ENCODE data around the gene KANSL1.

The KANSL1 gene

DNA sequence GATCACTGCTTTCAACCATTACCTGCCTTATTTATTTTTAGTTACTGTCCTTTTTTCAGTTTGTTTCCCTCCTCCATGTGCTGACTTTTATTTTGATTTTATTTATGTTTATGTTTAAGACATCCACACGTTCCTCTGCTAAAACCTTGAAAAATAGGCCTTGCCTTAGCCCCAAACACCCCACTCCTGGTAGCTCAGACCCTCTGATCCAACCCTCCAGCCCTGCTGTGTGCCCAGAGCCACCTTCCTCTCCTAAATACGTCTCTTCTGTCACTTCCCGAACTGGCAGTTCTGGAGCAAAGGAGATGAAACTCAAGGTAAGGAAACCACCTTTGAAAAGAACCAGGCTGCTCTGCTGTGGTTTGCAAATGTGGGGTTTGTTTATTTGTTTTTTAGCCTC, 203.5 kb downstream of the KANSL1 start:
- Histone ChIP-seq H3K27ac (ENCODE audit: poor library complexity, severe bottlenecking) (no peak overlapping the region), H3K4me1 (ENCODE audit: insufficient read depth, poor library complexity, severe bottlenecking) (no peaks in the 10 kb centered on the region), H3K4me3 (ENCODE audit: severe bottlenecking) (no peak overlapping the region), H3K27me3 (ENCODE audit: insufficient read depth, poor library complexity, severe bottlenecking) (no peaks in the 10 kb centered on the region), H3K9me3 (ENCODE audit: severe bottlenecking) (no peaks in the 10 kb centered on the region), H3K36me3 (ENCODE audit: low read depth) (no peaks in the 10 kb centered on the region)
- TF ChIP-seq, protein P1, sequence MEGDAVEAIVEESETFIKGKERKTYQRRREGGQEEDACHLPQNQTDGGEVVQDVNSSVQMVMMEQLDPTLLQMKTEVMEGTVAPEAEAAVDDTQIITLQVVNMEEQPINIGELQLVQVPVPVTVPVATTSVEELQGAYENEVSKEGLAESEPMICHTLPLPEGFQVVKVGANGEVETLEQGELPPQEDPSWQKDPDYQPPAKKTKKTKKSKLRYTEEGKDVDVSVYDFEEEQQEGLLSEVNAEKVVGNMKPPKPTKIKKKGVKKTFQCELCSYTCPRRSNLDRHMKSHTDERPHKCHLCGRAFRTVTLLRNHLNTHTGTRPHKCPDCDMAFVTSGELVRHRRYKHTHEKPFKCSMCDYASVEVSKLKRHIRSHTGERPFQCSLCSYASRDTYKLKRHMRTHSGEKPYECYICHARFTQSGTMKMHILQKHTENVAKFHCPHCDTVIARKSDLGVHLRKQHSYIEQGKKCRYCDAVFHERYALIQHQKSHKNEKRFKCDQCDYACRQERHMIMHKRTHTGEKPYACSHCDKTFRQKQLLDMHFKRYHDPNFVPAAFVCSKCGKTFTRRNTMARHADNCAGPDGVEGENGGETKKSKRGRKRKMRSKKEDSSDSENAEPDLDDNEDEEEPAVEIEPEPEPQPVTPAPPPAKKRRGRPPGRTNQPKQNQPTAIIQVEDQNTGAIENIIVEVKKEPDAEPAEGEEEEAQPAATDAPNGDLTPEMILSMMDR (IDR thresholded peaks at IDR 0.05; ENCODE audit: poor library complexity, severe bottlenecking) = no peak
- DNase-seq (ENCODE audit: low spot score) (no peak), ATAC-seq (ENCODE audit: low read depth) (no peak)

DNA sequence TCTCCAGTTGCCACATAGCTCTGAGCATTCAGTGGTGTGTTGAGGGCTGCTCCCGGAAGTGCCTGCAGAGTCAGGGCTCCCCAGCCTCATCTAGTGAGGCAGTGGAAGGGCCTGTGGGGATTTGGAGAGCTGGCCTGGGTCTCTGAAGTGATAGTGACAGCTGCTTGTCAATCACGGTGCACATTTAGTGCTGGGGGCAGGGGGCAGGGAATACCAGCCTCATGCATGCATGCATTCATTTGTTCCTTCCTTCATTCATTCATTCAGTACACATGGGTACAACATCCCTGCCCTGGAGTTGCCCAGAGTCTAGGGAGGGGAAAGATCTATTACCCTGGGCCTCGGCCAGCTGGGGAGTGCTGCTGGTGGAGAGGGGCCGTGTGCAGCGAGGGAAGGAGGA, 205.5 kb downstream of the KANSL1 start:
- DNase-seq (ENCODE audit: low spot score) (no peak), ATAC-seq (ENCODE audit: low read depth) (no peak)
- Histone ChIP-seq H3K4me1 (ENCODE audit: insufficient read depth, poor library complexity, severe bottlenecking) (no peaks in the 10 kb centered on the region), H3K27me3 (ENCODE audit: insufficient read depth, poor library complexity, severe bottlenecking) (no peaks in the 10 kb centered on the region), H3K36me3 (ENCODE audit: low read depth) (no peaks in the 10 kb centered on the region), H3K4me3 (ENCODE audit: severe bottlenecking) (no peak overlapping the region), H3K9me3 (ENCODE audit: severe bottlenecking) (no peaks in the 10 kb centered on the region), H3K27ac (ENCODE audit: poor library complexity, severe bottlenecking) (no peak overlapping the region)
- TF ChIP-seq, protein P1 (IDR thresholded peaks at IDR 0.05; ENCODE audit: poor library complexity, severe bottlenecking) = no peak

DNA sequence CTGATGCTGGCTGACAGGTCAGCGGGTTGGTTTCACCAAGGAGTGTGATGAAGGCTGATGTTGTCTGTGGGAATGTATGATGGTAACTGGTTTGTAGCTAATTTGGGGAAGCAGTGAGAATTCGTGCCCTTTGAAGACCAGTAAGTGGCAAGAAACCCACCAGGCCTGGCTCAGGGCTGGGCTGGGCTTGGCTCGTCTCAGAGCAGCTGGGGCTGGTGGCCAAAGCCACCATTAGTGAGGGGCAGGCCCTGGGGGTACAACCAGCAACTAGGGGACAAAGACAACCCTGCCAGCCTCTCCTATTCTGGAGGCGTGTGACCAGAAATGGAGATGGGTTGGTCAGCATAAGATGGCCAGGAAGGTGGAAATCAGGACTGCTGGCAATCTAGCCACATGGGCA, 207.2 kb downstream of the KANSL1 start:
- Histone ChIP-seq H3K27ac (ENCODE audit: poor library complexity, severe bottlenecking) (no peak overlapping the region), H3K36me3 (ENCODE audit: low read depth) (no peaks in the 10 kb centered on the region), H3K4me3 (ENCODE audit: severe bottlenecking) (no peak overlapping the region), H3K9me3 (ENCODE audit: severe bottlenecking) (no peaks in the 10 kb centered on the region), H3K4me1 (ENCODE audit: insufficient read depth, poor library complexity, severe bottlenecking) (no peaks in the 10 kb centered on the region), H3K27me3 (ENCODE audit: insufficient read depth, poor library complexity, severe bottlenecking) (no peaks in the 10 kb centered on the region)
- DNase-seq (ENCODE audit: low spot score) (no peak), ATAC-seq (ENCODE audit: low read depth) (no peak)
- TF ChIP-seq, protein P1 (IDR thresholded peaks at IDR 0.05; ENCODE audit: poor library complexity, severe bottlenecking) = no peak

DNA sequence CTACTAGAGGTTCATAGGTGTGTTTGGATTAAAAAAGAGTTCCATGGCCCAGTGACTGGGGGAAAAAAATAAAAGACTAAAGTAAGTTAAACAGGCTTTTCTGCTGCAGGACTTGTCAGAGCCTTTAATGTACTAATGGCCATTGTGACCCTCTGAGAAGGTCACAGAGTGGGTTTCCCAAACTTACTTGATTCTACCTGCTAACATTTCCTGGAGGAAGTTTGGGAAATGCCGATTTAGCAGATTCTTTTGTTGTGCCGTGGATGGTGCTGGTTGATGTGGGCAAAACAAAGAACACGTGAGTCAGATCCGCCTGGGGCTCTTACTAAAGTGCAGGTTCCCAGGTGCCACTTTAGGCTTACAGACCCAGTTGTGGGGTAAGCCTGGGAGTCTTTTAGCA, 207.8 kb downstream of the KANSL1 start:
- no peaks in the 10 kb centered on the region for H3K27me3 ChIP-seq (ENCODE audit: insufficient read depth, poor library complexity, severe bottlenecking)
- H3K4me3 ChIP-seq (ENCODE audit: severe bottlenecking) = no peak overlapping the region
- TF ChIP-seq, protein P1 (IDR thresholded peaks at IDR 0.05; ENCODE audit: poor library complexity, severe bottlenecking) = no peak
- no peak for ATAC-seq (ENCODE audit: low read depth)
- H3K4me1 ChIP-seq (ENCODE audit: insufficient read depth, poor library complexity, severe bottlenecking) = no peaks in the 10 kb centered on the region
- no peak overlapping the region for H3K27ac ChIP-seq (ENCODE audit: poor library complexity, severe bottlenecking)
- no peaks in the 10 kb centered on the region for H3K36me3 ChIP-seq (ENCODE audit: low read depth)
- DNase-seq (ENCODE audit: low spot score) = no peak
- no peaks in the 10 kb centered on the region for H3K9me3 ChIP-seq (ENCODE audit: severe bottlenecking)

DNA sequence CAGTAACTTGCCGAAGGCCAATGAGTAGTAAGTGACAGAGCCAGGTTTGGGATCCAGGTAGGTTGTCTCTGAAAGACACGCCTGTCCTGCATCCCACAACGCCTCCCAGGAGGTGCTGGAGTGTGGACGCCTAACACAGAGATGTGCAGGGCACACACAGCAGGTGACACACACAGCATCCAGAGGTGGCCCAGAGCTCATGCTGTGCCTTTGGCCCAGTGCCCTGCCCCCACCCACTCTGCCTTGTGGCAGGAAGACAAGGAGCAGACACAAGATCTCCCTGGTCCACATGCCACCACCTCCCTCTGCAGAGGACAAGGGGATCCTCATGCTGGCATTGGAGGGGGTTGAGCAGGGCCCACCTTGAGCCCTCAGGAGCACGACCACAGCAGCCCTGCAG, 208.9 kb downstream of the KANSL1 start:
- H3K27me3 ChIP-seq (ENCODE audit: insufficient read depth, poor library complexity, severe bottlenecking) = no peaks in the 10 kb centered on the region
- no peak for DNase-seq (ENCODE audit: low spot score)
- no peaks in the 10 kb centered on the region for H3K9me3 ChIP-seq (ENCODE audit: severe bottlenecking)
- TF ChIP-seq, protein P1 (IDR thresholded peaks at IDR 0.05; ENCODE audit: poor library complexity, severe bottlenecking) = no peak
- no peak for ATAC-seq (ENCODE audit: low read depth)
- no peaks in the 10 kb centered on the region for H3K36me3 ChIP-seq (ENCODE audit: low read depth)
- H3K4me1 ChIP-seq (ENCODE audit: insufficient read depth, poor library complexity, severe bottlenecking) = no peaks in the 10 kb centered on the region
- no peak overlapping the region for H3K27ac ChIP-seq (ENCODE audit: poor library complexity, severe bottlenecking)
- no peak overlapping the region for H3K4me3 ChIP-seq (ENCODE audit: severe bottlenecking)

All from RWPE2 (cell line).